ENCODE measurements around the gene BPIFB2. TPM values are rescaled to one million over a fixed set of nuclear protein-coding genes. Genes with fewer than 3 reads are reported as not detected.

The BPIFB2 gene
- polyA plus RNA-seq, 1 donor (not counting 4 experiments of a cell fraction or from before 2014, with no cell fraction given), result not detected

- dilution Hi-C loops (cut with MboI; ENCODE audit: extremely low pct_ligation_motif_present, low sequenced_read_pairs), result no loop called here
- Histone ChIP-seq H3K27ac (ENCODE audit: control insufficient read depth, insufficient read depth, low read length) (no peak overlapping the region), H3K79me2 (ENCODE audit: control insufficient read depth, insufficient read depth, low read length) (no peaks in the 10 kb centered on the region), H2AFZ (ENCODE audit: control insufficient read depth, low read length) (no peak overlapping the region), H3K4me3 (ENCODE audit: control insufficient read depth in 2 of 3, extremely low read depth in 1 of 3, insufficient read depth in 2 of 3, low read depth in 1 of 3, low read length in 3 of 3) (no peak overlapping the region), H3K36me3 (ENCODE audit: control insufficient read depth in 2 of 2, extremely low read depth in 1 of 2, insufficient read depth in 2 of 2, low read length in 2 of 2) (no peaks in the 10 kb centered on the region), H3K9me3 (ENCODE audit: control insufficient read depth, low read depth, low read length) (no peaks in the 10 kb centered on the region), H4K20me1 (ENCODE audit: control insufficient read depth, extremely low read depth, insufficient read depth, low read length) (no peaks in the 10 kb centered on the region), H3K4me2 (ENCODE audit: control insufficient read depth, extremely low read depth, insufficient read depth, low read depth, low read length) (no peak overlapping the region), H3K9ac (ENCODE audit: control insufficient read depth, extremely low read depth, insufficient read depth, low read length) (no peak overlapping the region), H3K9me1 (ENCODE audit: control insufficient read depth, extremely low read depth, insufficient read depth, low read length) (no peaks in the 10 kb centered on the region), H3K27me3 (ENCODE audit: control insufficient read depth, extremely low read depth, insufficient read depth, low read length) (no peaks in the 10 kb centered on the region), H3K4me1 (ENCODE audit: control insufficient read depth, extremely low read depth, insufficient read depth, low read length) (no peaks in the 10 kb centered on the region)
- no peak for FAIRE-seq
- TF ChIP-seq EZH2 (IDR thresholded peaks at IDR 0.05; ENCODE audit: low read length), result no peak
- no peak for TF ChIP-seq CTCF (optimal IDR thresholded peaks at IDR 0.05 in 1 of 3, IDR thresholded peaks at IDR 0.05 in 1 of 3, conservative IDR thresholded peaks at IDR 0.05 in 1 of 3; ENCODE audit: extremely low read depth in 1 of 3, insufficient read depth in 2 of 3, low read length in 3 of 3)
- no peak for DNase-seq (ENCODE audit: low read depth, low spot score)
Measured at GRCh38 chr20:32986331-32986966, 21.1 kb upstream of the BPIFB2 start.

GRCh38 chr20:32987044-32987825 is 20.3 kb upstream of the BPIFB2 start:
- H3K36me3 ChIP-seq (ENCODE audit: control insufficient read depth in 2 of 2, extremely low read depth in 1 of 2, insufficient read depth in 2 of 2, low read length in 2 of 2), result no peaks in the 10 kb centered on the region
- no peaks in the 10 kb centered on the region for H3K79me2 ChIP-seq (ENCODE audit: control insufficient read depth, insufficient read depth, low read length)
- no peaks in the 10 kb centered on the region for H3K9me1 ChIP-seq (ENCODE audit: control insufficient read depth, extremely low read depth, insufficient read depth, low read length)
- no peak overlapping the region for H3K4me2 ChIP-seq (ENCODE audit: control insufficient read depth, extremely low read depth, insufficient read depth, low read depth, low read length)
- DNase-seq (ENCODE audit: low read depth, low spot score), result no peak
- dilution Hi-C loops (cut with MboI; ENCODE audit: extremely low pct_ligation_motif_present, low sequenced_read_pairs), result no loop called here
- H3K27ac ChIP-seq (ENCODE audit: control insufficient read depth, insufficient read depth, low read length), result no peak overlapping the region
- no peak overlapping the region for H3K4me3 ChIP-seq (ENCODE audit: control insufficient read depth in 2 of 3, extremely low read depth in 1 of 3, insufficient read depth in 2 of 3, low read depth in 1 of 3, low read length in 3 of 3)
- TF ChIP-seq EZH2 (IDR thresholded peaks at IDR 0.05; ENCODE audit: low read length) (no peak), CTCF (optimal IDR thresholded peaks at IDR 0.05 in 1 of 3, IDR thresholded peaks at IDR 0.05 in 1 of 3, conservative IDR thresholded peaks at IDR 0.05 in 1 of 3; ENCODE audit: extremely low read depth in 1 of 3, insufficient read depth in 2 of 3, low read length in 3 of 3) (no peak)
- no peak overlapping the region for H2AFZ ChIP-seq (ENCODE audit: control insufficient read depth, low read length)
- no peaks in the 10 kb centered on the region for H3K27me3 ChIP-seq (ENCODE audit: control insufficient read depth, extremely low read depth, insufficient read depth, low read length)
- no peaks in the 10 kb centered on the region for H3K9me3 ChIP-seq (ENCODE audit: control insufficient read depth, low read depth, low read length)
- FAIRE-seq, result no peak
- H4K20me1 ChIP-seq (ENCODE audit: control insufficient read depth, extremely low read depth, insufficient read depth, low read length), result no peaks in the 10 kb centered on the region
- no peaks in the 10 kb centered on the region for H3K4me1 ChIP-seq (ENCODE audit: control insufficient read depth, extremely low read depth, insufficient read depth, low read length)
- no peak overlapping the region for H3K9ac ChIP-seq (ENCODE audit: control insufficient read depth, extremely low read depth, insufficient read depth, low read length)

Data from keratinocyte (primary cell).